H1 (cell line): Measurements from ENCODE around the gene WAC.

Experiments
- CEBPB ChIP-seq: IDR thresholded peaks from 2 replicates; pipeline ENCODE4 v1.6.1; 2012; ENCODE audit warnings: low read depth, low read length
- CTCF ChIP-seq, 3 experiments: IDR thresholded peaks; 1 replicate in 2 of 3; 2 replicates in 1 of 3; pipeline versions ENCODE4 v1.5.1 to v1.6.1; 2011; ENCODE audit warnings: low read length in 3 of 3, mild to moderate bottlenecking in 3 of 3, inconsistent platforms in 2 of 3, low read depth in 1 of 3, moderate library complexity in 1 of 3; ENCODE audit not compliant: insufficient read depth in 1 of 3; ENCODE audit errors: control extremely low read depth in 1 of 3
- HDAC6 ChIP-seq: IDR thresholded peaks from one replicate; pipeline ENCODE4 v1.7.1; 2012; ENCODE audit warnings: low read depth, mild to moderate bottlenecking, inconsistent platforms, low read length, moderate library complexity
- RBBP5 ChIP-seq: IDR thresholded peaks from 2 replicates; pipeline ENCODE4 v1.7.1; 2012; ENCODE audit warnings: low read depth, mild to moderate bottlenecking, inconsistent platforms, low read length, moderate library complexity, borderline replicate concordance
- RFX5 ChIP-seq: IDR thresholded peaks from 2 replicates; pipeline ENCODE4 v1.6.1; 2011; ENCODE audit warnings: low read depth, low read length, improper control_type of control experiment, borderline replicate concordance

DNA sequence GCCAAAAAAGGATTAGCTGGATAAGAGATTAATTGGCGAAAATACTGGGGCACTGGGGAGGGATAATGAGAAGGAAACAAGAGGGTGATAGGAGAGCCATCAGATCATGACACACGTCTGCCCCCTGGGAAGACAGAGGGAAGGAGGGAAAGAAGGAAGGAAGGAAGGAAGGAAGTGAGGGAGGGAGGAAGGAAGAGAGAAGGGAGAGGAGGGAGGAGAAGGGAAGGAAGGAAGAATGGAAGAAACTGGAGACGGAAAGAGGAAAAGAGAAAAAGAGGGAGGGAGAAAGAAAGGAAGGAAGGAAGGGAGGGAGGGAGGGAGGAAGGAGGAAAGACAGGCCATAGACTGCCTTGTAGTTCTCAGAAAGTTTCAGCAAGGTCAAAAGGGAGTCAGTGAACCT, 37.8 kb upstream of the WAC start:
- no peak for TF ChIP-seq RFX5
- TF ChIP-seq HDAC6 = no peak
- TF ChIP-seq CTCF (IDR thresholded peaks at IDR 0.05; ENCODE audit: control extremely low read depth in 1 of 3, insufficient read depth in 1 of 3, low read depth in 1 of 3, low read length in 3 of 3) = no peak
- no peak for TF ChIP-seq RBBP5
- no peak for TF ChIP-seq CEBPB
